RWPE2 (cell line): Measurements from ENCODE around the gene UBC.
"Not testable (repeated sequence)": the region's sequence is repeated elsewhere in the genome, so short reads cannot be mapped to it uniquely, and the experiment has no call there.

ENCODE experiments used
- ATAC-seq: fragments of 200-7000 bp; cut with Tn5 transposase; 3 replicates; pipeline ENCODE4 v1.9.1; 2021; ENCODE audit warnings: low read depth
- DNase-seq: peaks from one replicate; pipeline ENCODE4 v3.0.0-alpha.2; 2020; ENCODE audit warnings: low spot score
- H3K27ac ChIP-seq: fragments of 450-650 bp; 2 replicates; pipeline ENCODE4 v1.5.1; 2017; ENCODE audit warnings: mild to moderate bottlenecking; ENCODE audit not compliant: poor library complexity, severe bottlenecking
- H3K27me3 ChIP-seq: fragments of 250-450 bp; sonication (Bioruptor Pico); 2 replicates; pipeline ENCODE4 v1.5.1; 2021; ENCODE audit warnings: mild to moderate bottlenecking, moderate library complexity; ENCODE audit not compliant: insufficient read depth, poor library complexity, severe bottlenecking
- H3K36me3 ChIP-seq: fragments of 250-450 bp; sonication (Bioruptor Pico); 2 replicates; pipeline ENCODE4 v1.5.1; 2020; ENCODE audit warnings: low read depth, mild to moderate bottlenecking, moderate library complexity
- H3K4me1 ChIP-seq: fragments of 250-450 bp; sonication (Bioruptor Pico); 2 replicates; pipeline ENCODE4 v1.5.1; 2021; ENCODE audit warnings: mild to moderate bottlenecking, moderate library complexity; ENCODE audit not compliant: insufficient read depth, poor library complexity, severe bottlenecking
- H3K4me3 ChIP-seq: fragments of 250-450 bp; sonication (Bioruptor Pico); 2 replicates; pipeline ENCODE4 v1.5.1; 2021; ENCODE audit warnings: mild to moderate bottlenecking, moderate library complexity; ENCODE audit not compliant: severe bottlenecking
- H3K9me3 ChIP-seq: fragments of 250-450 bp; sonication (Bioruptor Pico); 2 replicates; pipeline ENCODE4 v1.5.1; 2021; ENCODE audit warnings: mild to moderate bottlenecking, moderate library complexity; ENCODE audit not compliant: severe bottlenecking
- TF ChIP-seq, protein P1 (sequence below): fragments of 450-650 bp; IDR thresholded peaks from one replicate; pipeline ENCODE4 v1.5.1; 2017; ENCODE audit warnings: mild to moderate bottlenecking, moderate library complexity; ENCODE audit not compliant: poor library complexity, severe bottlenecking

Gene UBC

GRCh38 chr12:124938108-124938507 lies 23.7 kb upstream of the UBC start:
- no peaks in the 10 kb centered on the region for H3K36me3 ChIP-seq
- no peak for ATAC-seq
- no peak overlapping the region for H3K4me3 ChIP-seq
- no peak for DNase-seq
- peak overlapping the region; percentile 100 for H3K27ac ChIP-seq
- no peaks in the 10 kb centered on the region for H3K27me3 ChIP-seq
- H3K9me3 ChIP-seq: no peaks in the 10 kb centered on the region
- H3K4me1 ChIP-seq: peaks cover 19% of the 10 kb centered on the region
- TF ChIP-seq, protein P1, sequence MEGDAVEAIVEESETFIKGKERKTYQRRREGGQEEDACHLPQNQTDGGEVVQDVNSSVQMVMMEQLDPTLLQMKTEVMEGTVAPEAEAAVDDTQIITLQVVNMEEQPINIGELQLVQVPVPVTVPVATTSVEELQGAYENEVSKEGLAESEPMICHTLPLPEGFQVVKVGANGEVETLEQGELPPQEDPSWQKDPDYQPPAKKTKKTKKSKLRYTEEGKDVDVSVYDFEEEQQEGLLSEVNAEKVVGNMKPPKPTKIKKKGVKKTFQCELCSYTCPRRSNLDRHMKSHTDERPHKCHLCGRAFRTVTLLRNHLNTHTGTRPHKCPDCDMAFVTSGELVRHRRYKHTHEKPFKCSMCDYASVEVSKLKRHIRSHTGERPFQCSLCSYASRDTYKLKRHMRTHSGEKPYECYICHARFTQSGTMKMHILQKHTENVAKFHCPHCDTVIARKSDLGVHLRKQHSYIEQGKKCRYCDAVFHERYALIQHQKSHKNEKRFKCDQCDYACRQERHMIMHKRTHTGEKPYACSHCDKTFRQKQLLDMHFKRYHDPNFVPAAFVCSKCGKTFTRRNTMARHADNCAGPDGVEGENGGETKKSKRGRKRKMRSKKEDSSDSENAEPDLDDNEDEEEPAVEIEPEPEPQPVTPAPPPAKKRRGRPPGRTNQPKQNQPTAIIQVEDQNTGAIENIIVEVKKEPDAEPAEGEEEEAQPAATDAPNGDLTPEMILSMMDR: no peak

DNA sequence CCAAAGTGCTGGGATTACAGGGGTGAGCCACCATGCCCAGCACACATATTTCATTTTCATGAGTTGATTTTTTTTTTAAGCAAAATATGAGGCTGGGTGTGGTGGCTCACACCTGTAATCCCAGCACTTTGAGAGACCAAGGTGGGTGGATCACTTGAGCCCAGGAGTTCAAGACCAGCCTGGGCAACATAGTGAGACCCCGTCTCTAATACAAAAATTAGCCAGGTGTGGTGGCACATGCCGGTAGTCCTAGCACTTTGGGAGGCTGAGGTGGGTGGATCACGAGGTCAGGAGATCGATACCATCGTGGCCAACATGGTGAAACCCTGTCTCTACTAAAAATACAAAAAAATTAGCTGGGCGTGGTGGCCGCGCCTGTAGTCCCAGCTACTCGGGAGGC lies 17.1 kb upstream of the UBC start:
- not testable (repeated sequence) for H3K27ac ChIP-seq, H3K27me3 ChIP-seq, ATAC-seq, H3K36me3 ChIP-seq, H3K9me3 ChIP-seq, DNase-seq, H3K4me3 ChIP-seq
- H3K4me1 ChIP-seq: peaks cover 13% of the 10 kb centered on the region

GRCh38 chr12:124930586-124930985 lies 16.1 kb upstream of the UBC start:
- Histone ChIP-seq H3K4me3 (no peak overlapping the region), H3K27ac (peak overlapping the region; percentile 100), H3K36me3 (no peaks in the 10 kb centered on the region), H3K9me3 (no peaks in the 10 kb centered on the region), H3K27me3 (no peaks in the 10 kb centered on the region), H3K4me1 (peaks cover 13% of the 10 kb centered on the region)
- no peak for DNase-seq
- TF ChIP-seq, protein P1: no peak
- no peak for ATAC-seq

DNA sequence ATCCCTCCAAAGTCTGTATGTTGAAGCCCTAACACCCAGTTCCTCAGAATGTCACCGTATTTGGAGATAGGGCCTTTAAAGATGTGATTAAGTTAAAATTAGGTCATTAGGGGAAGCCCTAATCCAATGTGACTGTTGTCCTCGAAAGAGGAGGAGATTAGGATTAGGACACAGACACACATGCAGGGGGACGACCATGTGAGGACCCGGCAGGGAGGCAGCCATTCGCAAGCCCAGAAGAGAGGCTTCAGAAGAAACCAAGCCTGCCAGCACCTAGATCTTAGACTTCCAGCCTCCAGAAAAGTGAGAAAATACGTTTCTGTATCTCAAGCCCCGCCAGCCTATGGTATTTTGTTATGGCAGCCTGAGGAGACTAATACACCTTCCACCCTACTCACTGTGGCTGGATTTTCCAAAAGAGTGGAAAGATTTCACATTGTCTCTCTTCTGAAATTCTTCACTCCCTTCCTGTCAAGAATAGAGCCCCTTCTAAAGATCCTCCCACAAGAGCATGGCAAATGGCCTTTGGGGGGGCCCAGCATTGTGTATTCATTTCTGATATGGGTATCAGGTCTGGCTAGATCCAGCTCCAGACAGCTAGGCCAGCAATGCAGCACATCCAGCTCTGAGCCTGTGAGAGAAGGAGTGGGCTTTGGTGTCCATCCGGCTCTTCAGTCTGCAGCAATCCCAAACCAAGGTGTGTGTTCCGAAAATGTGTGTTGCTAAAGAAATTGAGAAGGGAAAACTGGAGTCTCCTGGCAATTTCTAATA lies 15.4 kb upstream of the UBC start:
- ATAC-seq: no peak
- TF ChIP-seq, protein P1: no peak
- DNase-seq: no peak
- Histone ChIP-seq H3K4me1 (peaks cover 14% of the 10 kb centered on the region), H3K9me3 (no peaks in the 10 kb centered on the region), H3K36me3 (no peaks in the 10 kb centered on the region), H3K27ac (peak overlapping the region; percentile 100), H3K4me3 (no peak overlapping the region), H3K27me3 (no peaks in the 10 kb centered on the region)

GRCh38 chr12:124928912-124929530 lies 14.6 kb upstream of the UBC start:
- Histone ChIP-seq H3K9me3 (no peaks in the 10 kb centered on the region), H3K27me3 (no peaks in the 10 kb centered on the region), H3K36me3 (no peaks in the 10 kb centered on the region), H3K4me1 (peaks cover 21% of the 10 kb centered on the region), H3K27ac (peak overlapping the region; percentile 100), H3K4me3 (no peak overlapping the region)
- ATAC-seq (peak; percentile 25), DNase-seq (peak; percentile 87)
- TF ChIP-seq, protein P1: peak; percentile 38
